HL-60/S4 treated with phorbol 12-myristate 13-acetate at 8.2 ng/mL for 4 days and 3 days (cell line): ENCODE results near the gene TECR.

ENCODE experiments used
- in situ Hi-C: fragments of 300-500 bp; cut with MboI; formaldehyde crosslinking; loops from 2 replicates; pipeline ENCODE4 v1.15.0; 2022; ENCODE audit warnings: low sequenced_read_pairs

The TECR gene

DNA sequence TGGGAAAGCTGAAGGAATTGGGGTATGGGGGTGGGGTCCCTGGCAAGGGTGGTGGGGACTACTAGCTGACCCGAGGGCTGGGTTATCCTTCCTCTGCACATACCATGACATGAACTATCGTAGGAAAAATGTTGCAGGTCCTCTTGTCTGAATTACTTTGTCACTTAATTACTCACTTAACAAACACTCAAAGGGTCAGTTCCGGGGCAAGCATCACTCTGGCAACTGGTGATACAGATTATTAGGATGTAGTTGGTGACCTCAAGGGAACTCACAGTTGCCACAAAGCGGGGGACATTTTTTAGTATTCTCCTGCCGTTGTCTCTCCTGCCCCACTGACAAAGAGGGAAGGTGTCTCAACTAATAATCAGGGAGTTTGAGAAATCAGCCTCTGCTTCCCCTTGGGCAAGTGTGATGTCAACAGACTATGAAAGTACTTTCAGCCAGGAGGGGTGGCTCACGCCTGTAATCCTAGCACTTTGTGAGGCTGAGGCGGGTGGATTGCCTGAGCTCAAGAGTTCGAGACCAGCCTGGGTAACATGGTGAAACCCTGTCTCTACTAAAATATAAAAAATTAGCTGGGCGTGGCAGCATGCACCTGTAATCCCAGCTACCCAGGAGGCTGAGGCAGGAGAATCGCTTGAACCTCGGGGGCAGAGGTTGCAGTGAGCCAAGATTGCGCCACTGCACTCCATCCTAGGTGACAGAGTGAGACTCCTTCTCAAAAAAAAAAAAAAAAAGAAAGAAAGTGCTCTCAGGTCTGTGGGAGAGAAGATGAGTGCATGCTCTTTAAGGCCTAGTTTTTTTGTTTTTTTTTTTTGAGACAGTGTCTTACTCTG is 21.5 kb upstream of the TECR start:
- in situ Hi-C loops, result no loop called here

DNA sequence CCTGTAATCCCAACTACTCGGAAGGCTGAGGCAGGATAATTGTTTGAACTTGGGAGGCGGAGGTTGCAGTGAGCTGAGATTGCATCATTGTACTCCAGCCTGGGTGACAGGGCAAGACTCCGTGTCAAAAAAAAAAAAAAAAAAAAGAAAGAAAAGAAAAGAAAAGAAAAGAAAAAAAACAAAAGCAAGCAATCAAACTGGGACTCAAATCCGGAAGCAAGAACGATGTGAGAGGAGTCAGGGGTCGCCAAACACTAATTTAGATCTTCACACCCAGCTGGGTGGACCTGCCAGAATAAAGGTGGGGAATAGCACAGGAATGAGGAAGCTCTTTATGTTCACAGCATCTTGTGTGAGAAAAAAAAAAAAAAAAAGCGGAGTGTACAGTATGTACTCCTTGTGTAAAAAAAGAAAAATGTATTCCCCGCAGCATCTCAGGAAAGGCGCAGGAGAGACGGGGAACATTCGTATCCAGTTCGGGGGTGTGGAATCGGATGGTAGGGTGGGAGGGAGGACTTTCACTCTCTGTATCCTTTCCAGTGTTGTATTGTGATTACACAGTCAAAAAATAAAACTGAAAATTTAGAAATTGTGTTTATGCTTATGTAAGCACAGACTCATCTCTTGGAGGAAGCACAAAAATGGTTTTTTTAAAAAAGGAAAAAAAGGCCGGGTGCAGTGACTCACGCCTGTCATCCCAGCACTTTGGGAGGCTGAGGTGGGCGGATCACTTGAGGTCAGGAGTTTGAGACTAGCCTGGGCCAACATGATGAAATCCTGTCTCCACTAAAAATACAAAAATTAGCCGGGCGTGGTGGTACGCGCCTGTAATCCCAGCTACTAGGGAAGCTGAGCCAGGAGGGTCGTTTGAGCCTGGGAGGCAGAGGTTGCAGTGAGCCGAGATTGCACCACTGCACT is 18.8 kb upstream of the TECR start:
- in situ Hi-C loops, result no loop called here

DNA sequence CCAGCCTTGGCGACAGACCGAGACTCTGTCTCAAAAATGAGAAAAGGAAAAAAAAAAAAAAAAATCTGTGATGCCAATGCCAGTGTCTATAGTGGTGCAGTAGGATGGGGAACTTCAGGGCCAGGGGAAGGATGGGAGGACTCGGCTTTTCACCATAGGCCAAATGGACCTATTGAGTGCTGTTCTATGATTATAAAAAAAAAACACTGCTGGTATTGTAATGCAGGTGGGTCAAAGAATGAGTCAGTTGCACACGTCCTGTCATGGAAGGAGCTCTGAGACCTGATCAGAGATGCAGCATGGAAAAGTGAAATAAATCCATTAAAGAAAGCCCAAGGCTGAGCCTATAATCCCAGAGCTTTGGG is 18.2 kb upstream of the TECR start:
- in situ Hi-C loops, result no loop called here

DNA sequence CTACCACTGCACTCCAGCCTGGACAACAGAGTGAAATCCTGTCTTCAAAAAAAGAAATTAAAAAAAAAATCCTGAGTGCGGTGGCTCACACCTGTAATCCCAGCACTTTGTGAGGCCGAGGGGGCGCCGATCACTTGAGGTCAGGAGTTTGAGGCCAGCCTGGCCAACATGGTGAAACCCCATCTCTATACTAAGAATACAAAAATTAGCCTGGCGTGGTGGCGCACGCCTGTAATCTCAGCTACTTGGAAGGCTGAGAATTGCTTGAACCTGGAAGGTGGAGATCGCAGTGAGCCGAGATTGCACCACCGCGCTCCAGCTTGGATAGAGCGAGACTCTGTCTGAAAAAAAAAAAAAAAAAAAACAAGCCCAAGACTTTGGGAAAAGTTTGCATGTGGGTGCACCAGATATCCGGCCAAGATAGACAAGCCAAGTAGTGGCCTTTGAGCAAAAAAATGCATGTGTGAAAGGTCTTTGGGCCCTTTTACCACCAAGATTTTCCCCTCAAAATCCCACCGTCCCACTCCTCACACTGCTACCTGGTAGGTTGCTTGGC is 16.9 kb upstream of the TECR start:
- in situ Hi-C loops, result no loop called here

DNA sequence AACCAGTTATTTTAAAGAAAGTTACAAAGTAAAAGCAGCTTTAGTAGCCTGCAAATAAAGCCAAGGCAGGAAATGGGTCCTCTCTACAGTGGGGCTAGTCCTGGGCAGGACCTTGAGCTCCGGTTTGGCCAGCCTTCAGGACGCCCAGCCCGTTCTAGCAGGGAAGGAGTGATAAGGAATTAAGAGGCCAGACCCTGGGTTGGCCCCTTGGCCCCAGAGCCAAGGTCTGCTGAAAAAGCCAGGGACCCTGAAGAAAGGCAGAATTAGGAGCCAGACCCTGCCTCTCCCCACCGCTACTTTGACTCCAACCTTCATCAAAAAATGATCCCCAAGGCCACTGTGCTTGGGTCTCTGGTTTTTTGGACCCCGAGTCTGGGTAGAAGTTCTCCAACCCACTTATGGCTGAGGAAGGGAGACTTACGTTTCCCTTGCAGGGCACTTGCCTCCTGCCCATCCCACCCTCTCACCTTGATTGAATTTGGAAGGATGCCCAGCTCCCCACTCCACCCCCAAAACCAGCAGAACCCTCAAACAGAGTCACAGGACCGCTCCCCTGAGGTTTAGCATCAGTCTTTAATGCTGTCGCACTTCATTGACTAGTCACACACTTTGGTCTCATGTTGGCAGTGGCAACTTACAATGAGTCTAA is 15.1 kb upstream of the TECR start:
- in situ Hi-C loops, result no loop called here

DNA sequence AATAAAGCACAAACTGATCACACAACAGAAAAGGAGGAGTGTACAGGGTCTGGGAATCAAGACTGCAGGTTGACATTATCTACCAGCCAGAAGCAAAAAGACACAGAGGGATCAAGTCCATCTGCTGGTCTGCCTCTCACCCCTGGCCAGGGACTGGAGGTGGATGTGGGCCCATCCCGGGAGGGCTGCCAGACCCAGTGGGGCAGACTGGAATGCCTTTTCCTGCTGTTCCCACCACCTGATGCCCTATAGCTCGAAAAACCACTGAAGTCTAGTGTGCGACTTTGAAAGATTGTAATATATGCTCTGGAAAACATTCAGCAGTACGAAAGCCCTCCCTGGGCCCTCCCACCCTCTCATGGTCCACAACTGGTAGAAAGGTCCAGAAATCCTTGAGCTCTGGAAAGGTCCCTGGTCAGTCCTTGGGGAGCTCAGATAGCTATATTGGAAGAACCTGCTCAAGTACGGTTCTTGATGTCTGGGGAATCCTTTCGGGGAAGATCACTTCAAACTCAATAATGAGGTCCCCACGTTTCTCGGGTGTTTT is 13.8 kb upstream of the TECR start:
- in situ Hi-C loops, result no loop called here

DNA sequence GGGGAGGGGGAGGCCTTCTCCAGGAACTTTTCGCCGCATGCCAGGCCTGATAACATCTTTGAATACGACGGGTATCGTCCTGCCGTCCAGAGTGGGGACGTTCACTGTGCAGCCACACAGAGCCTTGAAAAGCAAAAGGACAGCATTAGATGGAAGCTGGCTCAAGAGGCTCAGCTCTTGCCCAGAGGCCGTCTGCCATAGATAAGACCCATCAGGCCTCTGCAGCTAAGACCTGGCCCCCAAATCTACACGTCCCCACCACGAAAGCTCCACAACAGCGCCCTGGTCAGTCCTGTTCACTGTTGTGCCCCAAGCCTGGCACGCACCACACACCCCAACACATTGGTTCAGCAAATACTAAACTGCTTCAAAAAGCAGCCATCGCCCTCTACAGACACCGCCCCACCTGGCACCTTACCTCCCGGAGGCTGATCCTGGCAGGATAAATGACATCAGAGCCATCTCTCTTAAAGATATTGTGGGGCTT is 13.3 kb upstream of the TECR start:
- in situ Hi-C loops, result no loop called here

DNA sequence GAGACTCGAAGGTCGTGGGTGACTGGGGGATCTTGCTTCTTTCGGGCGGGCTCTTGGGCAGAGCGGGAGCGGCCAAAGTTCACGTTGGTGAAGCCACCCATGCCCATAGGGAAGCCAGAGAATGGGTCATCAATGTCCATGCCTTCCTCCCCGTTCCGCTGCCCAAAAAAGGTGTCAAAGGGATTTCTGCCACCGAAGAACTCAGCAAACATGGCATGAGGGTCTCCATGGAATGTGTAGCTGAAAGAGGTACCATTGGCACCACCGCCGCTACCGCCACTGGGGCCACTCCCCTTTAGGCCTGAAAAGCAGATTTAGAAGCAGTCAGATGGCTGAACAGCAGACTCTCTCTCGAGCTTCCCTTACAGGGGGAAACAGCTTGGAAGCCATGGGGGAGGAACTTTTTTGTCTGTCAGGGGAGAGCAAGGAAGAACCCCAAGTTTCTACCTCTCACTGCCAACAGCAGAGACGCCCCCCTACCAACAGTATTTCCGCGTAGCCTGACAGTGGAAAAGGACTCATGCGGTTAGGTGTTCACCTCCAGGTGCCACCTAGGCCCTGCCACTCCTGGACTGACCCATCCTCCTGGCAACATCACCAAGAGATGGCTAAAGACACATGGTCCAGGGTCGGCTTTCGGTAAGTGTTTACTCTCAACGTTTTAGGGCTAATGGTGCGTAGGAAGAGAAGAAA is 12.5 kb upstream of the TECR start:
- in situ Hi-C loops, result no loop called here

DNA sequence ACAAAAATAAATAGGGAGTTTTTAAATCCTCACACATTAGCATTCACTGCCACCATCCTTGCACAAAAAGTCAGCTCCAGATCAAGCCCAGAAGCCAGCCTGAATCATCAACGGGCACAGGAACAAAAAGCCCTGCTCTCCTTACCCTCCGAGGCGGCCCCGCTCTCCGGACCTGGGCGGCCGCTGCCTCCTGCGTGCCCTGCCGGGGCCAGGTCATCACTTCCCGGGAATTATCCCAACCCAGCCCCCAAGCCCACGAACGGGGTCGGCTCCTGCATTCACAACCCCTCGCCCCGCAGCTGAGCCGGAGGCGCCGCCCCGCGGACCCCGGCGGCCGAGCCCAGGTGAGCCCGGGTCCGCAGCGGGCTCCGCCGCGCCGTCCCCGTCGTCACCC is 12.0 kb upstream of the TECR start:
- in situ Hi-C loops, result no loop called here

DNA sequence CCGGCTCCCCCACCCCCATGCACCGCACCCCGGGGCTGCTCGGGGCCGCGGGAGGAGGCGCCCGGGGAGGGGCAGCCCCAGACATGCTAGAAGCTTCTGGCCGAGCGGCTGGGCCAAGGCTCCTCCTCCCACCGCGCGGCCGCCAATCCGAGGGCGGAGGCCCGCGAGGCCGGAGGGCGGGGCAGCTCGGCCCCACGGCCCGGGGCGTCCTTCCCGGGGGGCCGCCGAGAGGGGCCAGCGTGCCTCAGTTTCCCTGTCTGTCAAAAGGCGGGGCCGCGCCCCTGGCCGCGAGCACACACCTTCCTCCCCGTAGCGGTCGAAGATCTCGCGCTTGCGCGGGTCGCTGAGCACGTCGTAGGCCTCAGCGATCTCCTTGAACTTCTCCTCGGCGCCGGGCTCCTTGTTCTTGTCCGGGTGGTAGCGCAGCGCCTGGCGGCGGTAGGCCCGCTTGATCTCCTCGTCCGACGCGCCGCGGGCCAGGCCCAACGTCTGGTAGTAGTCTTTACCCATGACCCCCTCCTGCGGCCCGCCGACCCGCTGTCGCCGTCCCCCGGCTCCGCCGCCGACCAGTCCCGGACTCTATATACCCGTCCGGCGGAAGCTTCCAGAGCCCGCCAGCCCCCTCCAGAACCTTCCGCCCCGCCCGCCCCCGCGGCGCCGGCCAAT is 11.4 kb upstream of the TECR start, which contains the start of gene DNAJB1:
DNAJB1 (minus strand) TSS at position 558 of the 666 bp plus-strand sequence; CDS start at position 510, 48 bp downstream.
- in situ Hi-C loops, result no loop called here

DNA sequence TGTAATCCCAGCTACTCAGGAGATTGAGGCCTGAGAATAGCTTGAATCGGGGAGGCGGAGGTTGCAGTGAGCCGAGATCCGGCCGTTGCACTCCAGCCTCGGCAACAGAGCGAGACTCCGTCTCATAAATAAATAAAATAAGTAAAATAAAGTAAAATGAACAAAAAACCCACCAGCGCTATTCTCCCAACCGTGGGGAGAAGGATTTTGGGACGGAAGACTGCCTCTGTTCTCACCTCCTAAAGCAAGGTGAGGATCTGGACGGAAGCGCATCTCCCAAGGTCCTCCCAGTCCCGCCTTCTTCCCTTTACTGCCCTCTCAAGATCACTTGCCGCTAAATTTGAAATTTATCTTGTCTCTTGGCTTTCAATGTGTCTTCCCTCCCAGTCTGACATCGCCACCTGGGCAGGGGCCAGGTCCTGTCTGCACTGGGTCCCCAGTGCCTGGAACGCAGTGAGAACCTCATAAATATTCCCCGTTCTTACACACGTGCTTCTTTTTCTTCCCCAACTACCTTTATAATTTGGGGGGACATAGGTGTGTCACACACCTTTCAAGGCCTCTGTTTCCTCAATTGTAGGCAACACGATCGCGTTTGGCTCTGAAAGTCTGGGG is 10.0 kb upstream of the TECR start:
- in situ Hi-C loops, result no loop called here

DNA sequence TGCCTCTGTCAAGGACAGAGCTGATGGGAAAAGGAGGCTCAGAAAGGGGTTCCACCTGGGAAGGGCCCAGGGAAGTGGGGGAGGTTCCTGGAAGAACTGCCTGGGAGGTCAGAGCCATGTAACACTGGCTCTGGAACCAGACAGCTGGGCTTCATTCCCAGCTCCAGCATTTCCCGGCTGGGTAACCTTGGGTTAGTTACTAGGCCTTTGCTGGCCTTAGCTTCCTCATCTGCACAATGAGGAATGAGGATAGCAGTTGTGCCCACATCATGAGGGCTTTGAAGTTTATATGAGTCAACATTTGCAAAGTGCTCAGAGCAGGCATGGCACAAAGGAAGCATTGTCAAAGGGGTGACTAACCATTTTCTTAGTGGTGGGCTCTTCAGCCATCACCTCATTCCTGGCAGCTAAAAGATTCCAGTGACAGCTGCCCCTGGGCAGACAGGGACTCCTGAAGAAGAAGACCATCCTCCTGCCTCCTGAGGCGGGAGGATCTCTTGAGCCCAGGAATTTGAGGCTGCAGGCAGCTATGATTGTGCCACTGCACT is 9.5 kb upstream of the TECR start:
- in situ Hi-C loops, result no loop called here

DNA sequence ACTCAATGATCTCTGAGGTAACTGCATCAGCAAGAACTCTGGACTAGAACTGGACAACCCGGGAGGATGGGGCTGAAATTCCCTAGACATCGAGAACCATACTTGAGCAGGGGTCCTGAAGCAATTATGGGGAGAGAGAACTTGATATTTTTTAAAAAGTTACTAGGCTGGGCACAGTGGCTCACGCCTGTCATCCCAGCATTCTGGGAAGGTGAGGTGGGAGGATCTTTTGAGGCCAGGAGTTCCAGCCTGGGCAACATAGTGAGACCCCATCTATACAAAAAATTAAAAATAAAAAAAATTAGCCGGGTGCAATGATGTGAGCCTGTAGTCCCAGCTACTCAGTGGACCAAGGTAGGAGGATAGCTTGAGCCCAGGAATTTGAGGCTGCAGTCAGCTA is 8.9 kb upstream of the TECR start:
- in situ Hi-C loops, result no loop called here

DNA sequence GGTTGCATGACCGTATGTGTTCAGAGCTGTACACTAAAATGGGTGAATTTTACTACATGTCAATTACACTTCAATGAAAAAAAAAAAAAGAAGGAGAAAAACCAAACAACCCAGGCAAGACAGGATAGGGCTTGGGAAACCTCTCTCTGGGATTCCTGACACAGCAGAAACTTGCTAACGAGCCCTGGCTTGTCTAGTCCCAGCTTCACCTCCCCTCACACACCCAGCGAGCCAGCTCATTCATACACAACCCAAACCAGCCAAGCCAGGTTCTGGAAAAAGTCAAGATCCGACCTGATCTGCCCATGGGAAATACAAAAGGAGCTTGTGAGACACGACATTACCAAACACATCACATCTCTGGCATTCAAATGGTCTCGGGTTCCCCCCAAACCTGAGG is 3.7 kb upstream of the TECR start:
- in situ Hi-C loops, result no loop called here

DNA sequence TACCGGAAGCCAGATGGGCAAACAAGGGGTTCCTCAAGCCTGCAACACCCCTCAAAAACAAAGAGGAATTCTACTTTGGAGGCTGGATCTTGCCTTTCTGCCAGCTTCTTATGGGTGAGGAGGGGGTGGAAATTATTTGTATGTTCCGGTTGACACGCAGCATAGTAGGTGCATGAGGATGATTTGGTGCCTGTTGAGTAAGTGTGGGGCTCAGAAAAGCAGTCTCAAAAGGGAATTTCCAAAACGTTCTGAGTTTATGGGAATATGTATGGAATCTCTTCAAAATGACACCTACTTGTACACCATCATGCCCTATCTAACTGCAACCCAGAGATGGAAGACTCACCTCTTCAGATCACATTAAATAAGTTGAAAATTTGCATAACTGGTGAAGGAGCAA is 3.0 kb upstream of the TECR start:
- in situ Hi-C loops, result no loop called here

DNA sequence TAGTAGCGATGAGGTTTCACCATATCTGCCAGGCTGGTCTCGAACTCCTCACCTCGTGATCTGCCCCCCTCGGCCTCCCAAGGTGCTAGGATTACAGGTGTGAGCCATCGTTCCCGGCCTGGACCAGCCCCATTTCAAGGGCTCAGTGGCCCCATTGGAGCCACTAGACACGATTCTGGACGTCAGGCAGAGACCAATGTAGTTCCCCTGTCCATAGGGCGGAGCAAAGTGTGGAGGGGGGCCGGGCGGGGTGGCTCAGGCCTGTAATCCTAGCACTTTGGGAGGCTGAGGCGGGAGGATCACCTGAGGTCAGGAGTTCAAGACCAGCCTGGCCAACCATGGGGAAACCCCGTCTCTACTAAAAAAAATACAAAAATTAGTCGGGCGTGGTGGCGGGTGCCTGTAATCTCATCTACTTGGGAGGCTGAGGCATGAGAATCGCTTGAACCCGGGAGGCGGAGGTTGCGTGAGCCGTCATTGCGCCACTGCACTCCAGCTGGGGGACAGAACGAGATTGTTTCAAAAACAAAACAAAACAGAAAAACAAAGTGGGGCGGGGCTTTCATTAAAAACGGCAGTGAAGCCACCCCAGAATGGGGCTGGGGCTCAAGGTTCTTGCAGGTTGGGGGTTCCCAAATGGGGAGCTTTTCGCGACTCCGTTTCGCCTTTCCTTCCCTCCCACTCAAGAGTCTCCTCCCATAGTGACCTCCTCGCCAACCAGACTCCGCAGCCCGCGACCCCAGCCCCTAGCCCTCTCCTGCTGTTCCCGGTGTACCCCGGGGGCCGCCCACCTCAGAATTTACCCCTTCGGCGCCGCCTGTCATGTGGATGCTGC is 758 bp upstream of the TECR start:
- in situ Hi-C loops, result no loop called here

DNA sequence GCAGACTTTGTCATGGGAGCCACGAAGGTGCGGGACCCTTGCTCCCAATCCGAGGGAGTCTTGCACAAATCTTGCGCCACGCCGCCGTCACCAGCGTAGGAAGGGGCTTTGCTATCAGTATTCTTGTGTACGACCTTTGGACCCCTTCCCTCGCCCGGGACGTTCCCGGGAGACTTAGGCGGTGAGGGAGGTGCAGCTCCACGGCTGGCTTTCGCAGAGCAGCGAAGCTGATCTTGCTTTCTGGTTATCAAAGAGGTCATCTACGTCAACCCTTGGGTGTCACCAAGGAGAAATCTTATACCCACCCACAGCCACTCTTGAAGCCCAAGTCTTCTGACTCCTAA is 583 bp downstream of the TECR start:
- in situ Hi-C loops, result no loop called here

DNA sequence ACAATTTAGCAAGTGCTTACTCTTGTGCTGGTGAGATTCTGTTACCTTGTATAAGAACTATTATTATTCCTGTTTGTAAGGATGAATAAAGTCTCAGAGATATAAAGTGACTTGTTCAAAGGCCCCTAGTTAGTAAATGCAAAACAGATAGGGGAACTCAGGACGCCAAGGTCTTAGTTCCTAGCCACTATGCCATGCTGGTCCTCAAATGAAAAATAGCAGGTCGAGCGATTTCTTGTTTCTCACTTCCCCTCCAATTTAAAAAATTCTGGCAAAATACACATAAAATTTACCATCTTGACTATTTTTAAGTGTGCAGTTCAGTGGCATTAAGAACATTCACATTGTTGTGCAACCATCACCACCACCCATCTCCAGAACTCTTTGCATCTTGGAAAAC is 1.1 kb downstream of the TECR start:
- in situ Hi-C loops, result no loop called here
